ENCODE measurements around the gene TCERG1L. TPM values are rescaled to one million over a fixed set of nuclear protein-coding genes. Genes with fewer than 3 reads are reported as not detected.

TCERG1L gene
- polyA plus RNA-seq, 1 of the 3 experiments (the other 2 are of a cell fraction) = not detected

- Histone ChIP-seq H3K4me3 (ENCODE audit: low read depth in 2 of 2, low read length in 1 of 2) (no peak overlapping the region), H3K9ac (no peak overlapping the region), H3K27ac (ENCODE audit: low read depth in 2 of 2, low read length in 1 of 2) (no peak overlapping the region), H3K9me2 (no peaks in the 10 kb centered on the region), H4K20me1 (ENCODE audit: insufficient read depth) (no peaks in the 10 kb centered on the region), H2AFZ (ENCODE audit: low read depth) (no peak overlapping the region), H3F3A (replicated peaks; ENCODE audit: insufficient read depth) (no peaks in the 10 kb centered on the region), H3K36me3 (replicated peaks in 1 of 2; ENCODE audit: control insufficient read depth in 1 of 2, insufficient read depth in 2 of 2, low read length in 1 of 2) (no peaks in the 10 kb centered on the region), H3K79me2 (ENCODE audit: insufficient read depth) (no peaks in the 10 kb centered on the region), H3K27me3 (ENCODE audit: insufficient read depth) (no peaks in the 10 kb centered on the region), H3K4me1 (ENCODE audit: control insufficient read depth in 1 of 2, insufficient read depth in 2 of 2, low read depth in 1 of 2, low read length in 1 of 2) (no peaks in the 10 kb centered on the region; a peak in 1 of 4 replicates), H3K9me3 (no peaks in the 10 kb centered on the region), H3K4me2 (no peak overlapping the region)
- peak; percentile 73 for DNase-seq
- peak; percentile 40; the same call in 1 of the 2 replicates for TF ChIP-seq SMC3 (IDR thresholded peaks at IDR 0.05; ENCODE audit: low read depth, low read length)
- TF ChIP-seq PBX3 (IDR thresholded peaks at IDR 0.05) = no peak
- peak; percentile 57 for TF ChIP-seq RAD21 (IDR thresholded peaks at IDR 0.05; ENCODE audit: low read length)
- WGBS (ENCODE audit: low lambda C conversion rate) = 7% methylated on average over 8 of the region's 8 CpGs
- ChIA-PET CTCF (interaction anchor here (0.6 to 2.7 kb wide), 9 partner anchors 9 to 1932 kb away, joined by 3 to 11 read pairs (median 3); no protein-coding TSS in a partner anchor), POLR2A (no interaction called here)
These were observed 69.5 kb downstream of the TCERG1L start for GRCh38 chr10:131242007-131242406.

GRCh38 chr10:131240691-131241090 lies 70.8 kb downstream of the TCERG1L start:
- Histone ChIP-seq H3K9ac (no peak overlapping the region), H3K9me2 (no peaks in the 10 kb centered on the region), H4K20me1 (ENCODE audit: insufficient read depth) (no peaks in the 10 kb centered on the region), H3K4me3 (ENCODE audit: low read depth in 2 of 2, low read length in 1 of 2) (no peak overlapping the region), H3F3A (replicated peaks; ENCODE audit: insufficient read depth) (no peaks in the 10 kb centered on the region), H3K4me2 (no peak overlapping the region), H2AFZ (ENCODE audit: low read depth) (no peak overlapping the region), H3K27me3 (ENCODE audit: insufficient read depth) (no peaks in the 10 kb centered on the region), H3K9me3 (no peaks in the 10 kb centered on the region), H3K27ac (ENCODE audit: low read depth in 2 of 2, low read length in 1 of 2) (no peak overlapping the region), H3K36me3 (replicated peaks in 1 of 2; ENCODE audit: control insufficient read depth in 1 of 2, insufficient read depth in 2 of 2, low read length in 1 of 2) (no peaks in the 10 kb centered on the region), H3K79me2 (ENCODE audit: insufficient read depth) (no peaks in the 10 kb centered on the region), H3K4me1 (ENCODE audit: control insufficient read depth in 1 of 2, insufficient read depth in 2 of 2, low read depth in 1 of 2, low read length in 1 of 2) (no peaks in the 10 kb centered on the region; a peak in 1 of 4 replicates)
- no peak for DNase-seq
- ChIA-PET POLR2A (no interaction called here), CTCF (interaction anchor here (0.6 to 2.7 kb wide), 2 partner anchors 11 to 71 kb away, joined by 3 to 11 read pairs; no protein-coding TSS in a partner anchor)
- TF ChIP-seq JUND (IDR thresholded peaks at IDR 0.05) (no peak), USF1 (IDR thresholded peaks at IDR 0.05; ENCODE audit: borderline replicate concordance, low read depth) (no peak), ZBTB33 (IDR thresholded peaks at IDR 0.05; ENCODE audit: borderline replicate concordance, low read depth) (no peak), SMC3 (IDR thresholded peaks at IDR 0.05; ENCODE audit: low read depth, low read length) (no peak), MAX (IDR thresholded peaks at IDR 0.05; ENCODE audit: low read depth) (no peak), CHD2 (IDR thresholded peaks at IDR 0.05; ENCODE audit: low read length, partially characterized antibody) (no peak), NFIC (IDR thresholded peaks at IDR 0.05; ENCODE audit: borderline replicate concordance) (no peak), RCOR1 (IDR thresholded peaks at IDR 0.05; ENCODE audit: low read length) (no peak), GABPA (IDR thresholded peaks at IDR 0.05; ENCODE audit: low read depth) (no peak), ELF1 (IDR thresholded peaks at IDR 0.05) (no peak), RXRA (IDR thresholded peaks at IDR 0.05; ENCODE audit: borderline replicate concordance, low read depth) (no peak)
- 56% methylated on average over 16 of the region's 16 CpGs for WGBS (ENCODE audit: low lambda C conversion rate)
